PC-3 (cell line): ENCODE data around the gene AGMAT.

ENCODE experiments used
- EZH2phosphoT487 ChIP-seq: fragments of 300-600 bp; sonication (generic); IDR thresholded peaks from 2 replicates; pipeline ENCODE4 v1.6.1; 2018; ENCODE audit warnings: mild to moderate bottlenecking, antibody characterized with exemption, low read length, borderline replicate concordance
- TF ChIP-seq, protein P1 (sequence below): fragments of 300-600 bp; sonication (generic); conservative IDR thresholded peaks from 2 replicates; pipeline ENCODE4 v1.5.1; 2017; ENCODE audit warnings: antibody characterized with exemption, low read depth, mild to moderate bottlenecking, low read length

DNA sequence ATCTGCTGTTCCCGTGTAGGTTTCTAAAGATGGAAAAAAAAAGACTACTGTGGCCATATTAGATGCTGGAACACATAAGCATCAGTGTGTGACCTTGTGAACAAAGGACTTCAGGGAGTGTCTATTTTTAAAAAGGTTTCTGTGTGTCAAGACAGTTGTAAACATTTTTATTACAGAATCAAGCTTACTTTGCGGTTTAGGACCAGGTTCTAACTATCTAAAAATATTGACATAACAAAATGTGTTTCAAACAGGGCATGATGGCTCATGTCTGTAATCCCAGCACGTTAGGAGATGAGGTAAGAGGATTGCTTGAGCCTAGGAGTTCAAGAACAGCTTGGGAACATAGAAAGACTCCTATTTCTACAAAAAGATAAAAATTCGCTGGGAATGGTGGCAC, 25.3 kb upstream of the AGMAT start:
- TF ChIP-seq, protein P1, sequence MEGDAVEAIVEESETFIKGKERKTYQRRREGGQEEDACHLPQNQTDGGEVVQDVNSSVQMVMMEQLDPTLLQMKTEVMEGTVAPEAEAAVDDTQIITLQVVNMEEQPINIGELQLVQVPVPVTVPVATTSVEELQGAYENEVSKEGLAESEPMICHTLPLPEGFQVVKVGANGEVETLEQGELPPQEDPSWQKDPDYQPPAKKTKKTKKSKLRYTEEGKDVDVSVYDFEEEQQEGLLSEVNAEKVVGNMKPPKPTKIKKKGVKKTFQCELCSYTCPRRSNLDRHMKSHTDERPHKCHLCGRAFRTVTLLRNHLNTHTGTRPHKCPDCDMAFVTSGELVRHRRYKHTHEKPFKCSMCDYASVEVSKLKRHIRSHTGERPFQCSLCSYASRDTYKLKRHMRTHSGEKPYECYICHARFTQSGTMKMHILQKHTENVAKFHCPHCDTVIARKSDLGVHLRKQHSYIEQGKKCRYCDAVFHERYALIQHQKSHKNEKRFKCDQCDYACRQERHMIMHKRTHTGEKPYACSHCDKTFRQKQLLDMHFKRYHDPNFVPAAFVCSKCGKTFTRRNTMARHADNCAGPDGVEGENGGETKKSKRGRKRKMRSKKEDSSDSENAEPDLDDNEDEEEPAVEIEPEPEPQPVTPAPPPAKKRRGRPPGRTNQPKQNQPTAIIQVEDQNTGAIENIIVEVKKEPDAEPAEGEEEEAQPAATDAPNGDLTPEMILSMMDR, result no peak
- TF ChIP-seq EZH2phosphoT487, result no peak
